Measurements from ENCODE around the gene ZFAND4.
"Not testable (repeated sequence)": the region's sequence is repeated elsewhere in the genome, so short reads cannot be mapped to it uniquely, and the experiment has no call there.

ZFAND4 gene

DNA sequence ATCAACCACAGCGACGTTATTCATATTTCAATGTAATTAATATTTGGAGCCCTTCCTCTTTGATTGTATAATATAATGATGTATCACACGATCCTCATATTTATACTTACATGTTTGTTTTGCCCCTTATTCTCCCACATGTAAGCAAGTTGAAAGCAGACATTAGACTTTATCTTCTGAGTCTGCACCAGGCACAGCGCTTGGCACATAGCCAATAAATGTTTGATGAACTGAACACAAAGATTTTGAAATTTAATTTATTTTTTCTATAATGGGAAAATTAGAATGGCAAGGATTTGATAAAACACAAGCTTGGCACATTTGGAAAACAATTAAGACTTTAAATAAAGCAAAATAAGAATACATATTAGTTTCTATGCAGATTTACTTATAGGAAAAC is 31.6 kb downstream of the ZFAND4 start:
- no peak for DNase-seq (ENCODE audit: low read depth in 2 of 2)

DNA sequence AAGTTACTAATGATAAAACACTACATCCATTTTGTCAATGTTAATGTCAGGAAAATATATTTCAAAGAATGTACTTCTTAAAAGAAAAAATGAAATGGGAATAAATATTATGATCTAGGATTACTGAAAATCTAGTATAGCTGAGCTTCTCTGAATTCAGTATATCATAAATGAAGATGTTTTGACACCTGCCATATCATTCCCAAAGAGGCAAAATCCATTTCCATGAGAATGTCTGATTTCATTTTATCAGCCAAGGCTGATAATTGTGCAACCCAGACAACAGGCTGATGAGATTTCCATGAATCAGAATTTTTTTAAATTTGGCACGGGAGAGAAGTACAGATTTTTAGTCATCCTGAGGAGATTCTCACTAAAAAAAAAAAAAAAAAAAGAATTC is 32.5 kb downstream of the ZFAND4 start:
- DNase-seq (ENCODE audit: low read depth in 2 of 2): no peak

DNA sequence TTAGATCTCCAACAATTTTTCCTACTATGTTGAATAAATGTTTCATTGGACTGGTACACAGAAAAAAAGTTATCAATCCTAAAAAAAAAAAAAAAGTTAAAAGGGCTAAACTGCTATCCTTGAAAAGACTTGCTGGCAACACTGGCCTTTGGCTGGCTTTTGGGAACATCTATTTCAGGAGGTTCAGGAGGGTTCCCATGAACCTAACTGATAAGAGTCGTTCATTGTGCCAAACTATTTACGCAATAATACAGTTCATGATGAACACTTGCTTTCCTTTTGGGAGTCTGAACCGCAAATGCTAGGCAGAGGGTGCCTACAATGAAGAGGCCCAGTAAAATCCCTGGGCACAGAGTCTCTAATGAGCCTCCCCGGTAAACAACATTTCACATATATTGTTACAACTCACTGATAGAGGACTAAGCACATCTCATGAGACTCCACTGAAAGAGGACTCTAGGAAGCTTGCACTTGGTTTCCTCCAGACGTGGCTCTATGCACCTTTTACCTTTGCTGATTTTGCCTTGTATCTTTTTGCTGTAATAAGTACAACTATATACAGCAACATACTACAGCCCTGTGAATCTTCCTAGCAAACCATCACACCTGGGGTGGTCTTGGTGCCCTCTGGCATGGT is 45.0 kb downstream of the ZFAND4 start:
- no peak for DNase-seq (ENCODE audit: low read depth in 2 of 2)

DNA sequence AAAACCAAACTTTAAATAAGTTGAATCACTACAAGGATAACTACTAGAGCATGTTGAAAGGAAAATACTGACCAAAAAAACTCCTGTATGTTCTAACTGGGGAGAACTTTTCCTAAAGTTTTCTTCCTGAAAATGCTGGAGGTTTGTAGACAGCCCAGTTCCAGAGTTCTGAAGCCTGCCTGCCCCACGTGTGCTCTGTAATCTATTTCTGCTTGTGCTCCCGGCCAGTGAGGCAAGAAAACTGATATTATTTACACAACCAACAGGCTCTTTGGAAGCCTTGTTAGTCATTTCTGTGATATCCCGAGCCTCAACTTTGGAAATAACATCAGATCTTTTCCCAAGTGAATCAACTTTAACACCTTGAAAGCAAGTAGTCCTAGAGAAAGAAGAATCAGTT is 46.7 kb downstream of the ZFAND4 start:
- DNase-seq (ENCODE audit: low read depth in 2 of 2): no peak

DNA sequence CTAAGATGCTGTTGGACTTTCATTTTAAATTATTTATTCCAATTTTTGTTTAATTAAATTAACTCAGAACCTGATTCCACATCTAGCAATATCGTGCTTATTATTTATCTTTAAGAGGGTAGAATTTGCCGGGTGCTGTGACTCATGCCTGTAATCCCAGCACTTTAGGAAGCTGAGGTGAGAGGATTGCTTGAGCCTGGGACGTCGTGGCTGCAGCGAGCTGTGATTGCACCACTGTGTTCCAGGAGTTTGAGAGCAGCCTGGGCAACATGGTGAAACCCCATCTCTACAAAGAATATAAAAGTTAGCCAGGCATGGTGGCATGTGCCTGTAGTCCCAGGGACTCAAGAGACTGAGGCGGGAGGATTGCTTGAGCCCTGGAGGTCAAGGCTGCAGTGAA is 47.8 kb downstream of the ZFAND4 start:
- DNase-seq (ENCODE audit: low read depth in 2 of 2): no peak

DNA sequence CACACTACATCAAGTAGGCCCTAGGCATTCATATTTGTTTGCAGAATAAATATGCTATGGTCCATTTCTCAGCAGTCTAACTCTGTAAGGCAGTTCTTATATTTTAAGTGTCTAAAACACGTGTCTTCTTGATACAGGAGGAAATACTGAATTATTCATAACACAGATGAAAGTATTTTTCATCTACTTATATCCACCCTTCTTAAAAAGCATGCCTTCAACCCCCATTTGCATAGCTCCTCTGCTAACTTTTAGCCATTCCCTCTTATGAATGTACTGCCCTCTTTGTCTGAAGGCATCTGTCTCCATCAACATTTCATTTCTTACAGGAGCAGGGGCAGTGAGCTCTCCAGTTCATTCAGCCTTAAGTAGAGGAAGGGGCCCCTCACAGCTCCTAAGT is 57.7 kb downstream of the ZFAND4 start:
- no peak for DNase-seq (ENCODE audit: low read depth in 2 of 2)

DNA sequence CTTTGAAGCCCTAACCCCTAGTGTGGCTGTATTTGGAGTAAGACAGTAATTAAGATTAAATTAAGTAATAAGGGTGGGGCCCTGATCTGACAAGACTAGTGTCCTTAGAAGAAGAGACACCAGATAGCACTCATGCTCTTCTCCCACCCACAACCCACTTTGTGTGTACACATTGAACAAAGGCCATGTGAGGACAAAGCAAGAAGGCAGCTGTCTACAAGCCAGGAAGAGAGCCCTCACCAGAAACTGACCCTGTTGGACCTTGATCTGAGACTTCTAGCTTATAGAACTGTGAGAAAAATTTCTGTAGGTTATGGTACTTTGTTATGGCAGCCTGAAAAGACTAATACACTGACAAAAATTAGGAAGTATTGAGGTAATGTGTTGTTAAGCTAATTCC is 59.8 kb downstream of the ZFAND4 start:
- no peak for DNase-seq (ENCODE audit: low read depth in 2 of 2)

DNA sequence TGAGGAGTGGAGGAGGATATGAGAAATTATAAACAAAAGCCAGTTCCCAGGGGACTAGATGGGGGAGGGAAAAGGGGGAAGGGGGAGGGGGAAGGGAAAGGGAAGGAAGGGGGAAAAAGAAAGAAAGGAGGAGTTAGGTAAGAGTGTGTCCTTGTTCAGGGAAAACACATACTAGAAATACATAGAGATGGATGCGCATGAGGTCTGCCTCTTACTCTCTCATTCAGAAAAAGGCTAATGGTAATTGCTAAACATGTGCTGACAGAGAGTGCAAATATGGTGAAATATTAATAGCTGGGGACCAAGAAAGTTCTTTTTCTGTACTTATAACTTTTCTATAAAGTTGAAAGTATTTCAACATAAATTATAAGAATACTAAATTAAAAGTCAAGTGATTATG is 64.5 kb downstream of the ZFAND4 start:
- no peak for DNase-seq (ENCODE audit: low read depth in 2 of 2)

DNA sequence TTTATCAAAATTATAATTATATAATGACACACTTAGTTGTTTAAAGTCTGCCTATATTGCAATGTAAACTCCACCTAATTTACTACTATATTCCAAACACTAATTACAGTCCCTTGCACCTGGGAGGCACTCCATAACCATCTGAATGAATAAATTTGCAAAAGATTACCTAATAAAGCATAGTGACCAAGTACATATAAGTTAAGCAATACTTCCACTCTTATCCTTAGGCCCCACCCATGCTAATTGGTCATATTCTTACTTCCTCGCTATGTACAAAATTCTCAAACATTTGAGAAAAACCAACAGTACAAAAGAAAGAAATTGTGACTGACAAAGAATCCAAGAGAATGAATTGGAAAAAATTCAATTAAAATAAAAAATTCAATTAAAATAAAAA is 65.3 kb downstream of the ZFAND4 start:
- DNase-seq (ENCODE audit: low read depth in 2 of 2): no peak

DNA sequence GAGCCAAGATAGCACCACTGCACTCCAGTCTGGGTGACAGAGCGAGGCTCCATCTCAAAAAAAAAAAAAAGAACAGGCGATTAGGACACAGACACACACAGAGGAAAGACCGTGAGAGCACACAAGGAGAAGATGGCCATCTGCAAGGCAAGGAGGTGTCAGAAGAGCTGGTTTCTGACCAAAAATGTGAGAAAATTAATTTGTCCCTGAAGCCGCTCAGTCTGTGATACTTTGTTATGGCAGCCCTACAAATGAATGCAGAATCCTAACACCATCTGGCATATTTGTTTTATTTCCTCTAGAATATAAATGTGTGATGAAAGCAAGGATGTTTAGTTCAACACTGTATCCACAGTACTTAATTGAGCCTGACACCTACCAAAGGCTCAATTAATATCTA is 69.7 kb downstream of the ZFAND4 start:
- no peak for DNase-seq (ENCODE audit: low read depth in 2 of 2)

DNA sequence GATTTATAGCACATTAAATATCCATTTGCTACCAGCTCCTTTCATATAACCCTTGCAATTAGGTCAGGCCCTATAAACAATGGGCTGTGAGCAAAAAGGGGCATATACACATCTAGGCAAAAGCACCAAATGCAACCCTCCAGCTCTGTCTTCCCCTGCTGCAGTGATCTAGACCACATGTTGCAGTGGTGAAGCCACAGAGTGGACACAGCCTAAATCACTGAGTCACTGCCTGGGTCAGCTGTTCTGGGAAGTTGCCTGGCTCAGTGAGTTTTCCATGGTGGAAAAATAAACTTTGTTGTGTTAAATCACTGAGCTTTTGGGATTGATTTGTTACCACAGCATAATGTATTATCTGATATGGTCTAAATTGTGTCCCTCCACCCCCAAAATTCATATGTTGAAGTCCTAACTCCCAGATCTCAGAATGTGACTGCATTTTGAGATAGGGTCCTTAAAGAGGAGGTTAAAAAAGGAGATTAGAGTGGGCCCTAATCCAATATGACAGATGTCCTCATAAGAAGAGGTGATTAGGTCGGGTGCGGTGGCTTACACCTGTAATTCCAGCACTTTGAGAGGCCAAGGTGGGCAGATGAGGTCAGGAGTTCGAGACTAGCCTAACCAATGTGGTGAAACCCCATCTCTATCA is 70.4 kb downstream of the ZFAND4 start:
- no peak for DNase-seq (ENCODE audit: low read depth in 2 of 2)

DNA sequence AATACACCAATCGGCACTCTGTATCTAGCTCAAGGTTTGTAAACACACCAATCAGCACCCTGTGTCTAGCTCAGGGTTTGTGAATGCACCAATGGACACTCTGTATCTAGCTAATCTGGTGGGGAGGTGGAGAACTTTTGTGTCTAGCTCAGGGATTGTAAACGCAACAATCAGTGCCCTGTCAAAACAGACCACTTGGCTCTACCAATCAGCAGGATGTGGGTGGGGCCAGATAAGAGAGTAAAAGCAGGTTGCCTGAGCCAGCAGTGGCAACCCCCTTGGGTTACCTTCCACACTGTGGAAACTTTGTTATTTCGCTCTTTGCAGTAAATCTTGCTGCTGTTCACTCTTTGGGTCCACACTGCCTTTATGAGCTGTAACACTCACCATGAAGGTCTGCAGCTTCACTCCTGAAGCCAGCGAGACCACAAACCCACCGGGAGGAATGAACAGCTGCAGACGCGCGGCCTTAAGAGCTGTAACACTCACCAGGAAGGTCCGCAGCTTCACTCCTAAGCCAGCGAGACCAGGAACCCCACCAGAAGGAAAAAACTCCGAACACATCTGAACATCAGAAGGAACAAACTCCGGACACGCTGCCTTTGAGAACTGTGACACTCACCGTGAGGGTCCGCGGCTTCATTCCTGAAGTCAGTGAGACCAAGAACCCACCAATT is 71.2 kb downstream of the ZFAND4 start:
- DNase-seq (ENCODE audit: low read depth in 2 of 2): not testable (repeated sequence)

DNA sequence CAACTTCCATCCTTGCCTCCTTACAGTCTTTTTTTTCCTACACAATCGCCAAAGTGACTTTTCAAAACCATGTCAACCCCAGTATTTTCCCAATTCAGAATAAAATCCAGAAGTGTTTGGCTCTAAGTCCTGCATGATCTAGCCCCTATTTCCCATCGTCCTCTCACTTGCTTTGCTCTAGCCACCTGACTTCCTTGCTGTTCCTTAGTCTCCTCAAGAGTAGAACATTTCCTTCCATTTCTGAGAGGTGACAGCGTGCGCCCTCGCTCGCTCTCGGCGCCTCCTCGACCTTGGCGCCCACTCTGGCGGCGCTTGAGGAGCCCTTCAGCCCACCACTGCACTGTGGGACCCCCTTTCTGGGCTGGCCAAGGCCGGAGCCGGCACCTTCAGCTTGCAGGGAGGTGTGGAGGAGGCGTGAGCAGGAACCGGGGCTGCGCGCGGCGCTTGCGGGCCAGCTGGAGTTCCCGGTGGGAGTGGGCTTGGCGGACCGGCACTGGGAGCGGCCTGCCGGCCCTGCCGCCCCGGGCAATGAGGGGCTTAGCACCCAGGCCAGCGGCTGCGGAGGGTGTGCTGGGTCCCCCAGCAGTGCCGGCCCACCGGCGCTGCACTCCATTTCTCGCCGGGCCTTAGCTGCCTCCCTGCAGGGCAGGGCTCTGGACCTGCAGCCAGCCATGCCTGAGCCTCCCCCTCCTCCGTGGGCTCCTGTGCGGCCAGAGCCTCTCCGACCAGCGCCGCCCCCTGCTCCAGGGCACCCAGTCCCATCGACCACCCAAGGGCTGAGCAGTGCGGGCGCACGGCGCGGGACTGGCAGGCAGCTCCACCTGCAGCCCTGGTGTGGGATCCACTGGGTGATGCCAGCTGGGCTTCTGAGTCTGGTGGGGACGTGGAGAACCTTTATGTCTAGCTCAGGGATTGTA is 72.0 kb downstream of the ZFAND4 start:
- not testable (repeated sequence) for DNase-seq (ENCODE audit: low read depth in 2 of 2)

DNA sequence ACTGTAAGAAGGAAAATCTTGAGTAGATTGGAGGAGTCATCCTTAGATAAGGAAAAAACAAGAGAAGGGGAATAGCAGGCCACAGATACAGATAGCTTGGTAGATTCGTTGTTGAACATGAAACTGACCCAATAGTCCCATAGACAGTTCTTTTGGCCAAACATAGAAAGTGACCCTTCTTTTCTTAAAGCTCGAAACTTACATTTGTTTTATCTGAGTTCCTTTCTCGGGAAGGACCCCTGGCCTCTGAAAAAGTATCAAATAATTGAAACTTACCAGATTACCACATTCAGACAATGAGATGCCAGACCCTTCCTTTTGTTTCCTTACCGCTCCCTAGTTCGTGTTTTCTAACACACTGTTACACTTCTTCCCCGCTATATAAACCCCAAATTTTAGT is 72.9 kb downstream of the ZFAND4 start:
- DNase-seq (ENCODE audit: low read depth in 2 of 2): no peak

DNA sequence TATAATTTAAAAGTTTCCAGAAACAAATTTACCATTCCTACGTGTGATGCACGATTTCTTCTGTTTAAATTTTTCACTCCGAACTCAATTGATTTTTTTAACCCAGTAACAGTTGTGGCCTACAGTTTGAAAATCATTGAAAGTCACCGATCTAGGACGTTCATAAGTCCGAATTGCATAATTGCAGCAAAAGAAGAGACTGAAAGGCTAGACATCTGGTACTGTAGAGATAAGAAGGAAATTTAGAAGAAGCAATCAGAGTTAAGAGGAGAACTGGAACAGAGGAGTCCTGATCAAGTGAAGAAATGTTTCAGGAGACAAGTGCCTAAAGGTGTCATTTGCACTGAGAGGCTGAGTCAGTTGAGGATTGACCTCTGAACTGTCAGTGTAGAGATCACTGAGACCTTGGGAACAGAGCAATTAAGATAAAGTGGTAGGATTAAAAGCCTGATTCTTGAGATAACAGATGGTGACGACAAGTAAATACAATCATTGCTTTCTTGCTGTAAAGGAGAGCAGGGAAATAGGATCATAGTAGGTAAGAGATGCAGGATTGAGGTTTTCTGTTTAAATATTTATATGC is 73.5 kb downstream of the ZFAND4 start:
- no peak for DNase-seq (ENCODE audit: low read depth in 2 of 2)

DNA sequence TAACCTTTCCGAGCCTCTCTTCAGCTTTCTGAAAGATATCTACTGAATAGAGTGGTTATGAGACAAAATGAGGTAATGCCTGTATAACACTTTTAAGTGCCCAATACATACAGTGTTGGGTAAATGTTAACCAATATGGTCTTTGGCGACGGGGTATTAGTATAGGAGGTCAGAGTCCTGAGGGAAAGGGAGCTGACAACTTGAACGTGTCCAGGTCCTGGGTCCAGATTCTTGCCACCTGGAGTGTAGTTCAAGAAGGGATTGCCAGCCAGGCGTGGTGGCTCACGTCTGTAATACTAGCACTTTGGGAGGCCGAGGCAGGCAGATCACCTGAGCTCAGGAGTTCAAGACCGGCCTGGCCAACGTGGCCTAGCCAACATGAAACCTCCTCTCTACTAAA is 76.0 kb downstream of the ZFAND4 start:
- DNase-seq (ENCODE audit: low read depth in 2 of 2): no peak

DNA sequence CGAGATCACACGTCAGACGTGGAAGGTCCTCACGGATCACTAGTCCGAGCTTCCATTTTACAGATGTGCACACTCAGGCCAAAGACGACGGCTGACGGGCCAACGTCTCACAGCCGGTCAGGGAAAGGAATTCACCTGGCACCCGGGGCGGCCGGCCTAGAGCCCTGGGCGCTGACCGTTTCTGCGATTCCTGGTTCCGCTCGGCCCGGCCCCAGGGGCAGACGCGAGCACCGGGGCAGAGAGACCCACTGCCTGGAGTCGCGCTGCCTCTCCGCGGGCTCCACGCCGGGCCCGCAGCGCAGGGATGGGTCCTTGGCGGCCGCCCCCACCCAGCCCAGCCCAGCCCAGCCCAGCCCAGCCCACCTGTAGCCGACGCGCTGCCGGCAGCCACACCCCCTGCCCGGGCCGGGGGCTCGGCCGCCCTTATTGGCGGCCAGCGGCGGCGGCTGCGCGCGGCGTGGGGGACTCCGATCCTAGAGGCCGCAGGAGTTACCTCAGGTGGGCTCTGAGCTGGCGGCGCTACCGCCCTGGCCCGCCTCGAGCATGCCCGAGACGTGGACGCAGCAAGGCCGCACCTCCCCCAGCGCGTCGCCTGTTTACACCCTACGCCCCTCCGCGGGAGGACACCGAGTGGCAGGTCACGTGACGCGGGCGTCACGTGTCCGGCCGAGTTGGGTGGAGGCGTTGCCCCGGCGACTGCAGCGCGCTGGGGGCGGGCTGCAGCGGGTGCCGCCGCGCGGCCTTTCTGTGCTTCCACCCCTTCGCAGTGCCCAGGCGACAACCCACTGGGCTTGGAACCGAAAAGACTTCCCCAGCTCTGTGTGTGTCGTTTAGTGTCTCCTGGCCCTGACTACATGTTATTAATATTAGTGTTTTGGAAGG is 78.1 kb downstream of the ZFAND4 start:
- DNase-seq (ENCODE audit: low read depth in 2 of 2): peak; percentile 67 to 80

DNA sequence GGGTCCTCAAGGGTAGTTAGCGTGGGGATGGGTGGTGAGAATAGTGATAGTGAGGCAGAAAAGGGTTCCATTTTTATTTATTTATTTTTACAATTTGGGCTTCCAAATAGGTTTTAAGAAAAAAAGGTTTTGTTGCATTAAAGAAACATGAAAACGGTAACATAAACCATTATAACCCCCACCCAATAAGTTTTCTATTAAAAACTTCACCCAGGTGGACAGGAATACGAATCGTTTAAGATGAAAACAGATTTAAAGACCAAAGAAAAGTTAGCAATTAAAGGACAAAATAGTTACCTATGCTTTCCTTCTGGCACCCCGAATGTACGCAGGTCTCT is 78.7 kb downstream of the ZFAND4 start:
- no peak for DNase-seq (ENCODE audit: low read depth in 2 of 2)

DNA sequence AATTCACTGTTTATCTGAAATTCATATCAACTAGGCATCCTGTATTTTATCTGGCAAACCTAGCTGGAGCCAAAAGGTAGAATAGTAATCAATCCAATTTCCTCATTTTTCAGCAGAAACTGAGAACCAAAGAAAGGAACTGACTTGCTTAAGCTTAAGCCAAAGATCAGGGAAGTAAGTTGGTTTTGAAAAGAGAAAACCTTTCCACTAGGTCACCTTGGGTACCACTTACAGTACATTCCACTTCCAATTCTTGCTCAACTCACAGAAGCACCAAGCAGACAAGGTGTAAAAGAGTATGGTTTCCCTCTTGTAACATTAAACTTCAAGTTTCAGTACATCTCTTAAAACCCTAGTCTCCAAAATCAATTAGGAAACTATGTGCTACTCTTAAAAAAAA is 79.6 kb downstream of the ZFAND4 start:
- DNase-seq (ENCODE audit: low read depth in 2 of 2): no peak

DNA sequence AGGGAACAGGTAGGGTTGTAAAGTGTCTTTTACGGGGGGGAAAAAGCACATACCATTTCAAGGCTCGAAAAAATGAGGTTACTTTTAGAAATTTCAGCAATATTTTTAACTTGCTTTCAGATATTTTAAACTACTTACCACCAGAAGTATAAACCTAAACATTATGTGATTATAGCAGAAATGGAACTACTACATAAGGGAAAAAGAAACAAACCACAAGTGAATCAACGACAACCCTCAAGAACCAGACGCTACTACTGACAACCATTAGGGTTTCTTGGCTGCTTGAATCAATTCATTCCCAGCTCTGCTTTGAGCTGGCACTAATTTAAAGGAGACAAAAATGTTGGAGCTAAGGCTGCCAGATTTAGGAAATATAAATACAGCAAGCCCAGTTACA is 80.1 kb downstream of the ZFAND4 start:
- no peak for DNase-seq (ENCODE audit: low read depth in 2 of 2)

DNA sequence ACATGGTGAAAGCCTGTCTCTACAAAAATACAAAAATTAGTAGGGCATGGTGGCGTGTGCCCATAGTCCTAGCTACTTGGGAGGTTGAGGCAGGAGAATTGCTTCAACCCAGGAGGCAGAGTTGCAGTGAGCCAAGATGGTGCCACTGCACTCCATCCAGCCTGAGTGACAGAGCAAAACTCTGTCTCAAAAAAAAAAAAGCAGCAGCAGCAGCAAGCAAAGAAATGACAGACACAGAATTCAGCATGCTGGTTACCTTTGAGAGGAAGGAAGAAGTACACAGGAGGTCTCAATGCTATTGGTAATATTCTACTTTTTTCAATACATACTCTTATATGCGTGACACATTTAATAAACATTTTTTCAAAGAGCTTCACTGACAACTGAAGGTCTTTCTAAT is 81.3 kb downstream of the ZFAND4 start:
- no peak for DNase-seq (ENCODE audit: low read depth in 2 of 2)

Measured in stimulated activated CD8-positive, alpha-beta memory T cell treated with anti-CD3 and anti-CD28 coated beads, Interleukin-7, amount 100 ng/mL, for 1 hour (primary cell).